HG02840 (cell line): ENCODE results near the gene GALNT13.

Source experiments
- ATAC-seq: cut with Tn5 transposase; IDR thresholded peaks from one replicate; pipeline ENCODE4 v1.9.1; 2021; ENCODE audit warnings: mild to moderate bottlenecking, moderate library complexity, moderate number of reproducible peaks; ENCODE audit not compliant: unreplicated experiment, low FRiP score

GALNT13 gene

DNA sequence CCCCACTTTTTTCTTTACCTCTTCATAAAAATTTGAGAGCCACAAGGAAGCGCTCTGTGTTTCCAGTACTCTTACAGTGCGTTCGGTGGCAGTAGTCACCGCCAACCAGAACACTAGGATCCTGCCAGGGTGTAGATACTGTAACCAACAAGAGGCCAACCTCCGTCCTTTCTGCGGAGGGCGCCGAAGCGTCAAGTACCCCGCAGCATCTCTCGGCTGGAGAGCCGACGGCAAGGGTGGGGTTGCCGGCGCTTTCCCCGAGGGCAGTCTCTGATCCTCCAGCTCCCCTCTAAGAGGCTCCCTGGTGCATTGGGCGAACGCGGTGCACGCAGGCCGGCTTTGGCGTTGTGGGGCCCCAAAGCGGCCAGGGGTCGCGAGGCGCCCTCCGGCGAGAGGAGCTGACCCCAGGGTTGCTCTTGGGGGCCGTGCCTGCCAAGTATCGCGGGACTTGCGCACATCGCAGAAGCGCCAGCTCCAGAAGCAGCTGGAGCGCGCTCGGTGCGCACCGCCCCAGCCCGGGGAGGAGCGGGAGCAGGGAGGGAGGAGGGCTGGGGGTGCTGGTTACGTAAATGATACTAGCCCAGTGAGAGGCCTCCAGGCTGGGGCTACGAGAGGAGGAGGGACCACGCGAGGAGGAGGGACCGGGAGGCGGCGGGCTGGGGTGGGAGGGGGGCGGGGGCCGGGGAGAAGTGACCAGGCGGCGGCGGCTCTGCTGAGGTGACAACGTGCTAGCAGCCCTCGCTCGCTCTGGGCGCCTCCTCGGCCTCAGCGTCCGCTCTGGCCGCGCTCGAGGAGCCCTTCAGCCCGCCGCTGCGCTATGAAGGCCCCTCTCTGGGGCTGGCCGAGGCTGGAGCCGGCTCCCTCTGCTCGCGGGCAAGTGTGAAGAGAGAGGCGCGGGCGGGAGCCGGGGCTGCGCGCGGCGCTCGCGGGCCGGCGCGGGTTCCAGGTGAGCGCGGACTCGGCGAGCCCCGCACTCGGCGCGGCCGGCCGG, at the start of gene GALNT13:
GALNT13 (plus strand) TSS at position 692 of the 991 bp plus-strand sequence.
- ATAC-seq, result no peak

DNA sequence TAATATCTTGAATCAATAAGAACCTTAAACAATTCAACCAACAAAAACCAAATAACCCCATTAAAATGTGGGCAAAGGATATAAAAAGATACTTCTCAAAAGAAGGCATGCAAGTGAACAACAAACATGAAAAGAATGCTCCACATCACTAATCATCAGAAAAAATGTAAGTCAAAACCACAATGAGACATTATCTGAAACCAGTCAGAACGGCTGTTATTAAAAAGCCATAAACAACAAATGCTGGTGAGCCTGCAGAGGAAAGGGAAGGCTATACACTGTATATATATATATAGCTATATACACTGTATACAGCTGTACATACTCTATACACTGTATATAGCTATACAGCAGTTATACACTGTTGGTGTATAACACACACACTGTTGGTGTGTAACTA, 47.8 kb upstream of the GALNT13 start:
- ATAC-seq, result no peak

DNA sequence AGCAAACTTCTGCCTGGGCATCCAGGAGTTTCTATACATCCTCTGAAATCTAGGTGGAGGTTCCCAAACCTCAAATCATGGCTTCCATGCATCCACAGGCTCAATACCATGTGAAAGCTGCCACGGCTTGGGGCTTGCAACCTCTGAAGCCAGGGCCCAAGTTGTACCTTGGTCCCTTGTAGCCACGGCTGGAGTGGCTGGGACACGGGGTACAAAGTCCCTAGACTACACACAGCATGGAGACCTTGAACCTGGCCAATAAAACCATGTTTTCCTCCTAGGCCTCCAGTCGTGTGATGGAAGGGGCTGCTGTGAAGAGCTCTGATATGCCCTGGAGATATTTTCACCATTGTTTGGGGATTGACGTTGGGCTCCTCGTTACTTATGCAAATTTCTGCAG, 43.4 kb upstream of the GALNT13 start:
- ATAC-seq, result no peak

DNA sequence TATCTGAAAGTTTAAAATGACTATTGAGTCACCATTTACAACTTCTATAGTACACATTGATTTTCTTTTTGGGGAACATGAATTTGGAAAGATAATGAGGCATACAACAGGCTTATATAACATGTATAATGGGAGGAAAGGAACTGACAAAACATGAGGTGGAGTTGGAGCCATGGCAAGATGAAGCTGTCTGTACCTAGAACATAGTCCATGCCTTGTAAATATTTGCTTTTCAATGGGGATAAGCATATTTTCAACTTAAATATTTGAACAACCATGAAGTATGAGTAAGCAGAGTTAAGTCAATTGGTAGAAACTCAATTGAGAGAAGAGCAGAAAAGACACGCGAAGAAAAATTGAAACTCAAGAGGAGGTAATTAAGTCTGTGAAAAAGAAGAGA, 37.1 kb upstream of the GALNT13 start:
- ATAC-seq, result no peak

DNA sequence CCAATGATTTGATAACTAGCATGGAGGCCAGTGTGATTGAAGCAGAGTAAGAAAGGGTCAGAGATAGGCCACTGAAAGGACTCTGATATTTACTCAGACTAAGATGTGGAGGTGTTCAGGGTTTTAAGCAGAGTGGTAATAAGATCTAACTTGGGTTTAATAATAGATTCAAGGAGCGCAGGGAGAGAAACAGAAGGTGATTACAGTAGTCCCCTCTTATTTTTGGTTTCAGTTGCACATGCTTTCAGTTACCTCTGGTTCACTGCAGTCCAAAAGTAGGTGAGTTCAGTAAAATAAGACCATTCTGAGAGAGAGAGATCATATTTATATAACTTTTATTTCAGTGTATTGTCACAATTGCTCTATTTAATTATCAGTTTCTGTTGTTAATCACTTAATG, 13.5 kb upstream of the GALNT13 start:
- ATAC-seq, result no peak

DNA sequence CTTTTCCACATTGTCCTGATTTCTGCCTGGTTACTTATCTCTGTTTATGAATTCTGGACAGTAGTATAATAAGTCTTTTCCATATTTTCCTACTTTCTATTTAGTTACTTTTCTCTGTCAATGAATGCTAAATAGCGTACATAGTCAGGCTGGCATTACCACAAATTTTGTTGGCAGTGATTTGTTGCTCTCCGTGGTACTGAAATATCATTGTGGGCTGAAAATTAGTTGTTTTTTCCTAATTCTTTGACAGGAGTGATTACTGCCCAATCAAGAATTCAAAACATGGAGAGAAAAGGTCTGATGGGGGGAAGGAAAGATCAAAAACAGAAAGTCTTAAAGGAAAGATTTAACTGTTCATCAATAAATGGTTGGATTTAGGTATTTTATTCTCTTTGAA, 7.7 kb upstream of the GALNT13 start:
- ATAC-seq, result no peak

DNA sequence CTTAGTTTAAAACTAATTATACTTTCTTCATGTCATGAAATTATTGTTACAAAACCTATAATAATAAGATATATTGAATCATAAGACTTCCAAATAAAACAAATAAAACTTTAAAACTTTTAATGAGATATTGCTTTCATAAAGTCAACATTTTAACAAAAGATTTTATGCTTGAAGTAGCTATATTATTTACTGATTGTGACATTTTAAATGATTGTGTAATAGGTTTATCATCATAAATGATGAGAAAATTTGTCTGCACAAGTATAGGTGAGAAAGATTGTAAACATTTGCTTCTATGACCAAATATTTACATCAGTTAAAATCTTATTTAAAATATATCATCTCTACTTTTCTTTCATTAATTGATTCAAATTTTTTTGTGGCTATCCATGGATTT, 5.1 kb upstream of the GALNT13 start:
- no peak for ATAC-seq

DNA sequence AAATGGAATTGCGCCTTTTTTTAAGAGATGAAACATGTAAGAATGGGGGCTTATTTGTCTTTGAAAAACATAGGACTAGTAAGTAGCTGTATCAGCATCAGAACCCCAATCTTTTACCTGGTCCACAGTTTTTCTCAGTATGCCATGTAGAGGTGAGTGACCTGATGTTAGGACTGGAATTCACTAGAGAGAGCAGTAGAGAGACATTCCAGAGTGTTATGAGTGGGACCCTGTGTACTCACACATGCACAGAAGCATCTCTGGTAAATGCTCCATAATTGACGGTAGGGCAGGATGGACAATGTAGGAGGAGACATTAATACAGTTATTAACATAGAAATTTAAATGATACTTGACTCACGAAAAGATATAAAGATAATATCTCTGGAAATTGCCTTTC, 1.4 kb upstream of the GALNT13 start:
- ATAC-seq, result no peak

DNA sequence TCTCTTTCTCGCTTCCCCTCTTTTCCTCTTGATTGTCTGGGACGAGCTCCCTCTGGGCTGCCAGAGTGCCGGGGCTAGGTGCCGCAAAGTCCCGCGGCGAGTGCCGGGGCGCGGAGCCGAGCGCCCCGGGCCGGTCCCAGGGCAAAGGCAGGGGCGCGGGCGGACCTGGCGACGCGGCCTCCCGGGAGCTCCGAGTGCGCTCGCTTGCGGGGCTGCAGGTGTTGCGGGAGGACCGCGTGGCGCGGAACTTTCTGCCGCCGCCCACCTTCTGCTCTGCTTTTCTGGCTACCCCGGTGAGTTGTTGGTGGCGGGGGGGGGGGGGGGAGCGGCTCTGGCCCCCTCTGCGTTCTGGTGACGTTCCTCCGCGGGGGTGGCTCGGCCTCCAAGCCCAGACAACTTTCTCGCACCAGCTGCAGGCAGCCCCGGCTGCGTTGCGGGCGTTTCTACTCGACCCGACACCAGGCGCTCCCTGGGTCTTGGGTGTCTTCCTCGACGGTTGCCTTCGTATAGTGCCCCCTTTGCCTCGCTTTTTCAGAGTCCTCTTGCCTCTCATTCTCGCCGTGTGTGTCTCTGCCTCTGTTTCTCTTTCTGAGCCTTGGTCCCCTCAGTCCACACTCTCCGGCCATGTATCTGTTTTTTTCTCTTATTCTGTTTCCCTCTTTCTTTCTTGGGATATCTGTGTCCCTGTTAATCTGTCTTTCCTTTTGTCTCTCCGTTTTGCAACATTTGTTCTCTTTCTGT, 759 bp downstream of the GALNT13 start:
- ATAC-seq, result no peak

DNA sequence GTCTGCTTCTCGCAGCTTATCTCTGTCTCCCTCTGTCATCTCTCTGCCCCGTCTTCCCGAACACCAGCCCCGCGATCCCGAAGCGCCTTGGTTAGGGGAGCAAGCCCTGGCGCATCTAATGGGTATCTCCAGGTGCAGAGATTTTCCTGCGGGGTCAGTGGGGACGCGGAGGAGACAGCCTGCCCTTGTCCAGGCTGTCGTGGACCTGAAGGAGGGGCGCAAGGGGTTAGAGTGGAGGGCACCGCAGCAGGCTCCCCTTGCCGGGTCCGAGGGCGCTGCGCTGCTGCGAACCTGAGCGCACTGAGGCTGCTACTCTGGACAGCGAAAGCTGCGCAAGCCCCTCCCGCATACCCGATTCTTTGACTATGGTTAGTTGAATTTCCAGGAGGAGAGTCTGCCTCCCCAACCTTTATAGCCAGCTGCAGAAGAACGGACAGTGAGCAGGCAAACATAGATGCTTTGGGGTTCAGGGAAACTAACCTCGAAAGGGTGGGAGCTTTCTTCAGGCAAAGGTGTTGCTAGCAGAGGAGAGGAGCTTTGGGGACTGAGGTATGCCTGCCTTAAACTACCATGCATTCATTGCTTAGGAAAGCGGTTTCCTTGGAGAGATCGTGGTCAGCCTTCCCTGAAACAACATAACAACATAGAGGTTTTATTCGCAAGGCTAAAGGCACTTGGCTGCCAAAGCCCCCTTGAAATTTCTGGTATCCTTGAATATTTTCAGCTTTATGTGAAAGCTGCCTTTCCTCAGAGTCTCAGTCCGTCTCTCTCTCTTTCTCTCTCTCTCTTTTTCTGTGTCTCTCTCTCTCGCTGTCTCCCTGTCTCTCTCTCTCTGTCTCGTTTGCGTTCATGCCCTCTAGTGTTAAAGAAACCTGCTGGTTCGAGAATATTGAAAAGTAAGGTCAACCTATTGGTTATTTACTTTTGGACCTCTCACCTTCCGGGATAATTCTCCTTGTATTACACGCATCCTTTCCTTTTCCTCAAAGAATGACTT, 1.6 kb downstream of the GALNT13 start:
- no peak for ATAC-seq

DNA sequence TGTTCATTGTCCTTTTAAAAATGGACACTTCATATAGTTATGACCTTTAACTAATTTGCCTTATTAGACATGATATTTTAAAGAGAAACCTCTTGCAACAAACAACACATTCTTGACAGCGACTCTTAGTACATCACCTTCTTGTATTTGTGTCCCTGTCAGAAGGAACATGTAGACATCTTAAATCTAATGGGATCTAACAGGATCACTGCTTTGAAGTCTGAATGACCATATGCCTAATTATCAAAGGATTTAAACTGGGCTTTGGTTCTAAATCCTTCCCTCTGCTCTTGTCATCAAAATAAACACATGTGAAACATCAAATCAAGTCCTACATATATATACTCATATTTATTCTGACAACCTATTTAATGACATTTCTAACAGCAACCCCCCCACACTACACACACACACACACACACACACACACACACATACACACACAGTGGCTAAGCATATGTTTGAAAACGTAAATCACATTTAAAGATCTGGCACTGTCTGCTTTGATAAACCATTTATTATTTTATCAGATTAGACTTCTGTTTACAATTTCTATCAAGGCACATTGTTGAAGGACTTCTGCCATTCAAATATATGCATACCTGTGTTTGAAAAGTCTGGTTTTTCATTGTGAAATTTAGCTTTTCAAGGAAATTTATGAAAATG, 4.2 kb downstream of the GALNT13 start:
- ATAC-seq, result no peak

DNA sequence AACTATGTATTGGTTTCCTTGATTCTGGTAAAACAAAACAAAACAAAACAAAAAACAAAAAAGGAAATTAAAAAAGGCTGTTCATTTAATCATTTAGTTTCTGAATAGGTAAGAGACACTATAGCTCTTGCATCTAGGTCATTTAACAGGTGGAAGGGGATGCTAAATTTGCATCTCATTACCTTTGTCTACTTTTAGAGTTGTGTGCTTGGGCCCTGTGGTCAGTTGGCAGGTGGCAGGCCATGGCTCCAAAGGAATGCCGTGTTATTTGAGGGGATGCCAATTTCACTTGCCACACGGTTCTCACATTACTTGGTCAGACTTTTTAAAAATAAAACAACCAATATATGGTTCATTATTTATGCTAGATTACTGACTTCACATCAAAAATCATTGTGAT, 9.2 kb downstream of the GALNT13 start:
- ATAC-seq, result no peak

DNA sequence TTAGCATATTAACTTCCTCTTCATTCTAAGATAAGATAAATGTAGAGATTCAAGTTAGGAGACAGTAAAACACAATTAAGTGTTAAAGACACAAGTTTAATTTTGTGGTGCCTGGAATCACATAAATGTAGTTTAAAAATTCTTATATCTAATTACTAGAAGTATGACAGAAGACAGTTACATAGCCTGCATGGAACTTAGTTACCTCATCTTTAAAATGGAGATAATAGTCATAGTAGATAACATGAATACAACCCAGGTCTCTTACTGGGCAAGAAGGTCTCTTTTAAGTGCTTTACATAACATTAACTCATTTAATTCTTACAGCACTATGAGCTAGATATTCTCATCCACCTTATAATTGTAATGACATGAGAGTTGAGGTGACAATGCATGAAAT, 15.1 kb downstream of the GALNT13 start:
- ATAC-seq, result no peak

DNA sequence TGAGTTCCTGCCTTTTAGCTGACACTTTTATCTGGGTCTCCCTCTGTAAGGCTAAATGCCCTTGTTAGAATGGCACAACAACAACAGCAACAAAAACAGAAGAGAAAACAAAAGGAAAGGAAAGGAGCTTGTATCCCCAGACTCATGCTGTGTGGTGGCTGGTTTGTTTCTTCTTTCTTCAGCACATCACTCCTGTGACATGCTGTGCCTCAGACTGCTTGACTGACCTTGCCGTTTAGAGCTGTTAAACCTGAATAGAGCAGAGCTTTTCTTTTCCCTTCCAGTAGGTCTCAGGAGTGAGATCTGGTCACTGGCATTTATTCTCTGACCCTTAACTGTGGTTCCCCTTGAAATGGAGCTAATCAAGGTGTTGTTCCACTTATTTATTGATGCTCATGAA, 18.9 kb downstream of the GALNT13 start:
- ATAC-seq, result no peak

DNA sequence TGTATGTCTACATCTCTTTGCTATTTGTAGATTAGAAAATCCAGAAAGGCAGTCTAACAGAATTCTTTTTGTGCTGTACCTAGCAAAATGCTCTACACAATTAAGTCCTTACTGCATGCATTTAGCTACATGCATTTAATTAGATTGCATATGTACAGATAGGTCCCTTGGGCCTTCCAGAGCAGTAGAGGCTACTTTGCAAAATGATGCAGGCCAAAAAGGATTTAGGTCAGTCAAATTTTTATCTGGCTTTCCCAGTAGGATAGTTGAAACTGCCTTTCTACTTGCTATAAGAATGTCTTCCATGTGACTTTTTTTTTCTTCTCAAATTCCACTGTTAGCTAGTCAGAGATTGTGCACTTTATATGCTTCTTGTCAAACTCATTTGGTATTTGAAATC, 19.3 kb downstream of the GALNT13 start:
- ATAC-seq, result no peak

DNA sequence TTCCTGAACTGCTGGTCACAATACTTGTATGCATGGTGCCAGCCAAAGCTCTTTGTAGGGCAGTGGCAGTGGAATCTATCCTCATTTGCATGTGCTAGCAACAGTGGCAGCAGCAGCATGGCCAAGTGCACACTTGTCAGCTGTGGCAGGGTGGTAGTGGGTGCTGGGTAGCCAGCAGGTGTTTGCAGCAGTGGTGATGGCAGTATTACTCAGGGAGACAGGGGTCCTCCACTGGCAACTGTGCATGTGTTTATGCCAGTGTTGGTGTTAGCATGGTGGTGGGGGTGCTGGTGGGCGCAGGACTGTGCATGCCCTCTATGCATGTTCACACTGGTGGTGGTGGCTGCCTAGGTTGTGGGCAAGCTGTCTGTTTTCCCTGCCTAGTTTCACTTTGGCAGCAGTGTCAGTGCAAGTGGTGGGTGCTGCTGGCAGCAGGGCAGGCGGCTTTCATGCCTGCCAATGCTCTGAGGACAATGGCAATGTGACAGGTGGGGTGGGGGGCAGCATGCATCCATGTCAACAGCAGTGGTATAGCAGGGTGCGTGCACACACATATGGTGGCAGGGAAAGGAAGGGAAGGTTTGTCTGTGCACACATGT, 41.2 kb downstream of the GALNT13 start:
- no peak for ATAC-seq

DNA sequence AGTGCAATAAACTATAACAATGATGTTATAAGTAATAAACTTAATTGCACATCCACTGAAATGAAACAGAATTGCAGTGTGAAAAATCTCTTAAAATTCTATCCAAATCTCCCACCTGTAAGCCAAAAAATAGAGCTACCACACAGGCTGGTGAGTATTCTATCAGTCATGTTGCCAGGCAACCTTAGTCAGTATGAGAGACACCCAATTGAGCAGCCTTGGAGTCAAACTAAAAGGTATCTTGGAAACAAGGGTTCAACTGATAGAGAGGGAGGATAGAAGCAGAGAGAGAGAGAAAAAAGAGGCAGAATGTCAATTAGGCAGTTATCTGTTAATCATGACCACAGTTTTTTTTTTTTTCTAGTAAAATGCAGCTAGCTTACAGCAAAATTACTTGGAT, 45.8 kb downstream of the GALNT13 start:
- ATAC-seq, result no peak

DNA sequence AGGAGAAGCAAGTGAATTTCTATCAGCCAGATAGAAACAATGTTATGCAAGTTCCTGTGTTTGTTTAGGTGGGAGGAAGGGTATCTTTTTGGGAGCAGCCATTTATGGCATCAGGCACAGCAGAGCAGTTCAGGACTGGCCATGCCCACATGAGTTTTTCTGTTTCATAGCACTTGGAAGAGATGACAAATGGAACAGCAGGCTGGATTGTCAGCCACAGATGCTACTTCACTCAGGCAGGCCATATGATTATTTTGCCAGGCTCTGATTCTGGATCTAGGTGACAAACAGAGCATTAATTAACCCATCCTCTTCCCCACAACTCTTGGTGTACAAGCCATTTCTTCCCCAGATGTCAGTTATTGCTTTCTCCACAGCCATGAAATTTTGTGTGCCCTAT, 63.8 kb downstream of the GALNT13 start:
- ATAC-seq, result no peak

DNA sequence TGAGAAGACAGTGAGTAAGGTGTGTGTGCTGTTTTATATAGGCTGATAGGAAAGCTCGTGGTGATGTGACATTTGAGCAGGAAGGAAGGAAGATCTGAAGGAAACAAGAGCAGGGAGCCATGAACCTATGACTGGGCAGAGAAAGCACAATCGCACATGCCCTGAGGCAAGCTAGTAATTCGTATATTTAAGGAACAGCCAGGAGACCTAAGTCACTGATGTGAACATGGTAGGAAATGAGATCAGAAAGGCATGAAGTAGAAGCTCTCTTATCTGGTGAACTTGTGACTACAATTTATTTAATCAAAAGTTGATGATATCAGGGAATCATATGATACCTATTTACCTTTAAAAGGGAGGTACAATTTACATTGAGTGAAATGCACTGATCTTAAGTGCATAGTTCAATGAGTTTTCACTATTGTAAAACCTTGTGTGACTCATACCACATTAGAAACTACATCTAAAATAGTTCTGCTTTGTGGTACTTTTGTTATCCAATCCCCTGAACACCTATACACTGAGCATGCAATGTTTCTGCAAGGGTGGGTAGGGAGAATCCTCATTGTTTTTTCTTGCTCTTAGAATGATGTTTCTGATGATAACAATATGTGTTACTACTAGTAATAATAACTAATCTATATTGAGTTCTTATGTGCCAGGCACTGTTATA, 67.5 kb downstream of the GALNT13 start:
- ATAC-seq, result no peak
